Nephron (organoid): ENCODE data around the gene MCOLN3.

Experiments used
- H3K27ac Mint-ChIP-seq, 3 experiments: 2 replicates each; pipeline ENCODE4 v1.8.0; 2020; ENCODE audit warnings: mixed read lengths in 3 of 3, mild to moderate bottlenecking in 2 of 3, moderate library complexity in 1 of 3
- H3K27me3 Mint-ChIP-seq: 2 replicates; pipeline ENCODE4 v1.8.0; 2021; ENCODE audit warnings: low read depth, mild to moderate bottlenecking, moderate library complexity, mixed read lengths
- H3K36me3 Mint-ChIP-seq: 2 replicates; pipeline ENCODE4 v1.8.0; 2020; ENCODE audit warnings: low read depth, mixed read lengths
- H3K4me1 Mint-ChIP-seq: 2 replicates; pipeline ENCODE4 v1.8.0; 2020; ENCODE audit warnings: mixed read lengths
- H3K4me3 Mint-ChIP-seq, 3 experiments: 2 replicates each; pipeline ENCODE4 v1.8.0; 2020; ENCODE audit warnings: mild to moderate bottlenecking in 3 of 3, mixed read lengths in 3 of 3, moderate library complexity in 2 of 3
- H3K9me3 Mint-ChIP-seq: 2 replicates; pipeline ENCODE4 v1.8.0; 2020; ENCODE audit warnings: mixed read lengths
- TF ChIP-seq, protein P1 (sequence below), 3 experiments: fragments of 200-600 bp; sonication (generic); IDR thresholded peaks; one replicate each; pipeline ENCODE4 v1.5.0; 2021; ENCODE audit warnings: antibody characterized with exemption in 3 of 3; ENCODE audit not compliant: unreplicated experiment in 3 of 3

MCOLN3 gene

DNA sequence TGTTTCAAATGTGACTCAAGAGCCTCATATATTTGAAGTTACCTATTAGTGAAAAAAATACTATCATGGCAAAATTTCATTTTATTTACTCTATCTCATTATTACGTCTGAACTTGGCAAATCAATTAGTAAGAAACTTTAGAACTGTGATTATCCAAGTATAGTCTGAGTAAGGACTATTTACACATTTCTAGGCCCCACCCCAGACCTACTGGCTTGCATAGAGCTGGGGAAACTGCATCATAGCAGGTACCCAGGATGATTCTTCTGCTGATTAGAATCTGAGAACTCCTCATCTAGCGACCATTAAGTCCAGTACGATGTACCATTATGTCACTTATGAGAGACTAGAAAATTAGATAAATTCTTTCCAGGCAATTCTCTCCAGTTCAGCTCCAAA lies 20.1 kb downstream of the MCOLN3 start:
- no peak overlapping the region for H3K4me3 Mint-ChIP-seq
- H3K27ac Mint-ChIP-seq = no peak overlapping the region
- H3K36me3 Mint-ChIP-seq = no peaks in the 10 kb centered on the region
- no peaks in the 10 kb centered on the region for H3K9me3 Mint-ChIP-seq
- TF ChIP-seq, protein P1, sequence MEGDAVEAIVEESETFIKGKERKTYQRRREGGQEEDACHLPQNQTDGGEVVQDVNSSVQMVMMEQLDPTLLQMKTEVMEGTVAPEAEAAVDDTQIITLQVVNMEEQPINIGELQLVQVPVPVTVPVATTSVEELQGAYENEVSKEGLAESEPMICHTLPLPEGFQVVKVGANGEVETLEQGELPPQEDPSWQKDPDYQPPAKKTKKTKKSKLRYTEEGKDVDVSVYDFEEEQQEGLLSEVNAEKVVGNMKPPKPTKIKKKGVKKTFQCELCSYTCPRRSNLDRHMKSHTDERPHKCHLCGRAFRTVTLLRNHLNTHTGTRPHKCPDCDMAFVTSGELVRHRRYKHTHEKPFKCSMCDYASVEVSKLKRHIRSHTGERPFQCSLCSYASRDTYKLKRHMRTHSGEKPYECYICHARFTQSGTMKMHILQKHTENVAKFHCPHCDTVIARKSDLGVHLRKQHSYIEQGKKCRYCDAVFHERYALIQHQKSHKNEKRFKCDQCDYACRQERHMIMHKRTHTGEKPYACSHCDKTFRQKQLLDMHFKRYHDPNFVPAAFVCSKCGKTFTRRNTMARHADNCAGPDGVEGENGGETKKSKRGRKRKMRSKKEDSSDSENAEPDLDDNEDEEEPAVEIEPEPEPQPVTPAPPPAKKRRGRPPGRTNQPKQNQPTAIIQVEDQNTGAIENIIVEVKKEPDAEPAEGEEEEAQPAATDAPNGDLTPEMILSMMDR (IDR thresholded peaks at IDR 0.05; ENCODE audit: unreplicated experiment in 3 of 3) = no peak
- no peaks in the 10 kb centered on the region for H3K4me1 Mint-ChIP-seq
- H3K27me3 Mint-ChIP-seq = no peaks in the 10 kb centered on the region

DNA sequence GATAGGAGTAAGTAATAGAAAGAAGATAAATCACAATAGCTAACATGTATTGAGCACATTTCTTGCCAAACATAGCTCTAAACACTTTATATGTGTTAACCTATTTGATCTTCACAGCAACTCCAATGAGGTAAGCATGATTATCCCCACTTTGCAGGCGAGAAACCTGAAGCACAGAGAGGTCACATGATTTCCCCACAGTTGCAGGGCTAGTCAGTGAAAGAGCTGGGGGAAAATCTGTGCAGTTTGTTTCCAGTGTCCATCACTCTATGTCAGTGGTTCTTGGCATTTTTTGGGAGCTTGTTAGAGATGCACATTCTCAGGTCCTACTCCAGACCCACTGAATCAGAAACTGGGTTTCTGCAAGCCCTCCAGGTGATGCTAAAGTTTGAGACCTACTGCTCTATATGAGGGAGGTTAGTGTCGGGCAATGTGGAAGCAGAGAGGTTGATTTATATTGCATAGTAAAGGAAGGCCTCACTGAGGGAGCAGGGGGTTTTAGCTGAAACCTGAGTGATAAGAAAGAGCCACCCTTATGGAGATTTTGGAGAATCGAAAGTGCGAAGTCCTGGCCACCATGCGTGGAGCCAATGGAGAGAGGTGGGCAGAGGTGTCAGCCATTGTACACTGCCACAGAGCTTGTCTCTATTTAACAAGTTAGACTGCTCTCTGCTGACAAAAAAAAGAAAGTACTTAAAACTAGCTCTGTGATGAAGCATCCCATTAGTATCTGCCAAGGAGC lies 20.9 kb downstream of the MCOLN3 start:
- Mint-ChIP-seq H3K4me3 (no peak overlapping the region), H3K27me3 (no peaks in the 10 kb centered on the region), H3K4me1 (no peaks in the 10 kb centered on the region), H3K9me3 (no peaks in the 10 kb centered on the region), H3K27ac (no peak overlapping the region), H3K36me3 (no peaks in the 10 kb centered on the region)
- TF ChIP-seq, protein P1 (IDR thresholded peaks at IDR 0.05; ENCODE audit: unreplicated experiment in 3 of 3) = peak in 1 of 3 experiments; percentile 24

DNA sequence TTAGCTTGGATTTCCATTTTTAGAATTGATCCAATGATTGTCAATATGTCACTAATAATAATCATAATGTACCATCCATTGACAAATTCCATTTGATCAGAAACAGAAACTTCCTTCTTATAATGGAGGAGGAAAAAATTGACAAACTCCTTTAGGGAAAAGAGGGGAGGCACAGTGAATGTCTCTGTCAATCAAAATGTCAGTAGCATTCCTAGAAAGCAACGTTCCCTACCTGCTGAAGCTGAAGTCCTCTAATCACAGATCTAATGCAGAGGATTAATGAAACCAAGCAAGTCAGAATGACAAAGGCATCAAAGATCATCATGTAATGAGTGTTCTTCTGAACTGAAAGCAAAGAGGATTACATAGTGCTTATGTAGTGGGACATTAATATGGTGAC lies 22.4 kb downstream of the MCOLN3 start:
- TF ChIP-seq, protein P1 (IDR thresholded peaks at IDR 0.05; ENCODE audit: unreplicated experiment in 3 of 3) = no peak
- no peak overlapping the region for H3K27ac Mint-ChIP-seq

DNA sequence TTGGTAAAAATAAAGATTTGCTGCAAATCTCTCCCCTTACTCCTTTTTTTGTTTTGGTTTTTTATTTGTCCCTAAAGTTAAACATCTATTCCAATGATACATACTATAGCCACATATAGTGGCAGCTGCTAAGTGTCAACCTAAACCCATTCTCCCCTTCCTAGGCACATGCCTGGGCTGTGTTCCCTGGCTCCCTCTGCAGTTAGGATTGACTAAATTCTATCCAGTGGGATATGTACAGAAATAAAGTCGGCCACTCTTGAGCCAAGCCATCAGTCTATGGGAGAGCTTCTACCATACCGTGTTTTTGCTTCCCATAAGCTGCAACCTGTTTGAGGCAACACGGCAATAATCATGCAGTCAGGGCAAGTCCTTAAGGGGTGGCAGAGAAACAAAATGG lies 23.6 kb downstream of the MCOLN3 start:
- H3K27ac Mint-ChIP-seq = no peak overlapping the region
- H3K36me3 Mint-ChIP-seq = no peaks in the 10 kb centered on the region

More for the DNA sequence above, 22.4 kb downstream of the MCOLN3 start:
- Mint-ChIP-seq H3K4me3 (no peak overlapping the region), H3K36me3 (no peaks in the 10 kb centered on the region), H3K9me3 (no peaks in the 10 kb centered on the region), H3K4me1 (no peaks in the 10 kb centered on the region), H3K27me3 (no peaks in the 10 kb centered on the region)

DNA sequence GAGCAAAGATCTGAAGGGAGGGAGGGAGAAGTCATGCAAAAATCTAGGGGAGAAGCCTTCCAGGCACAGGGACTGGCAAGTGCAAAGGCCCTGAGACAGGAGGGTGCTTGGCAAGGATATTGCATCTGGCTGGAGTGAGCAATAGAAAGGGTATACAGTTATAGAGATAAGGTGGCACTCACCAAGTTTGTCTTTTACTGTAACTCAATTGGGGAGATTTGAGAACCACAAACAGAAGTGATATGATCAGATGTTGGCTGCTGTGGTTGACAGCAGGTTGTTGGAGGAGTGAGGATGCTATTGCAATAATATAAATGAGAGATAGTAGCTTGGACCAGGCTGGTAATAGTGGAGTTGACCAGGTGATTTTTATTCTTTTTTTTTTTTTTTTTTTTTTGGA lies 25.6 kb downstream of the MCOLN3 start:
- no peaks in the 10 kb centered on the region for H3K36me3 Mint-ChIP-seq
- no peaks in the 10 kb centered on the region for H3K9me3 Mint-ChIP-seq
- no peak overlapping the region for H3K4me3 Mint-ChIP-seq
- no peaks in the 10 kb centered on the region for H3K27me3 Mint-ChIP-seq
- H3K27ac Mint-ChIP-seq = no peak overlapping the region
- no peaks in the 10 kb centered on the region for H3K4me1 Mint-ChIP-seq
- TF ChIP-seq, protein P1 (IDR thresholded peaks at IDR 0.05; ENCODE audit: unreplicated experiment in 3 of 3) = no peak

More for the DNA sequence above, 23.6 kb downstream of the MCOLN3 start:
- no peaks in the 10 kb centered on the region for H3K4me1 Mint-ChIP-seq
- no peaks in the 10 kb centered on the region for H3K27me3 Mint-ChIP-seq
- no peak overlapping the region for H3K4me3 Mint-ChIP-seq
- H3K9me3 Mint-ChIP-seq = no peaks in the 10 kb centered on the region
- TF ChIP-seq, protein P1 (IDR thresholded peaks at IDR 0.05; ENCODE audit: unreplicated experiment in 3 of 3) = no peak

DNA sequence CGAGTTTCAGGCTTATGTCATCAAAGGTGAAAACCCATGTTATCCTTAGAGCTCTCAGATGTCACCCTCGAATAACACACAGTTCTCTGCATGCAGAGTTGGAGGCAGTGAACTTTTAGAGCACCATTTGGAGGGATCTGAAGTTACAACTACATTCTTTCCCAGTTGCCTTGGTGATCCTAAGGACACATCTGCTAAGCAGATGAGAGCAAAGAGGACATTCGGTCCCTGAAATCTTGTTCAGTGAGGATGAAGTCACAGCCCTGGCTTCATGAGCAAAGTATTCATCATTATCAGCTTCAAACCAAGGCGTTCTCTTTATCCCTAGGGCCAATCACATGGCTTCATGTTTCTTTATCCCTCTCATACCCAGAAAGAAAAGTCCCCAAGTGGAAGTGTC lies 28.3 kb downstream of the MCOLN3 start:
- Mint-ChIP-seq H3K36me3 (no peaks in the 10 kb centered on the region), H3K9me3 (no peaks in the 10 kb centered on the region), H3K27me3 (no peaks in the 10 kb centered on the region)

More for the DNA sequence above, 28.3 kb downstream of the MCOLN3 start:
- Mint-ChIP-seq H3K4me3 (no peak overlapping the region), H3K27ac (no peak overlapping the region), H3K4me1 (no peaks in the 10 kb centered on the region)
- TF ChIP-seq, protein P1 (IDR thresholded peaks at IDR 0.05; ENCODE audit: unreplicated experiment in 3 of 3) = no peak
